Peyer's patch (tissue), 4 donors: ENCODE results near the gene CELSR1. TPM values are rescaled to one million over a fixed set of nuclear protein-coding genes. Genes with fewer than 3 reads are reported as not detected.

ENCODE experiments used
- DNase-seq, 3 donors: peaks; one replicate each; pipeline ENCODE4 v3.0.0-alpha.2; 2017 to 2019
- H3K27ac ChIP-seq, 4 donors: fragments of 200-600 bp; sonication (generic); one replicate each; pipeline ENCODE4 v1.5.1; 2016 to 2019
- H3K27me3 ChIP-seq, 2 donors: fragments of 200-600 bp; sonication (generic); one replicate each; pipeline ENCODE4 v1.5.1; 2019
- H3K36me3 ChIP-seq, 3 donors: fragments of 200-600 bp; sonication (generic); one replicate each; pipeline ENCODE4 v1.5.1; 2016 to 2019
- H3K4me1 ChIP-seq, 4 donors: fragments of 200-600 bp; sonication (generic); one replicate each; pipeline ENCODE4 v1.5.1; 2016 to 2019
- H3K4me3 ChIP-seq, 4 donors: fragments of 200-600 bp; sonication (generic); 1 replicate in 3 of 4; 2 replicates in 1 of 4; pipeline ENCODE4 v1.5.1; 2016 to 2019; ENCODE audit warnings: mild to moderate bottlenecking in 1 of 4
- H3K9me3 ChIP-seq, 4 donors: fragments of 200-600 bp; sonication (generic); one replicate each; pipeline ENCODE4 v1.5.1; 2016 to 2019; ENCODE audit warnings: mild to moderate bottlenecking in 1 of 4
- POLR2A ChIP-seq, 2 donors: fragments of 450-650 bp; IDR thresholded peaks; one replicate each; pipeline ENCODE4 v1.5.1; 2017; ENCODE audit warnings: antibody characterized with exemption in 2 of 2, mild to moderate bottlenecking in 2 of 2, moderate library complexity in 2 of 2
- total RNA-seq, 4 donors: library from RNA; depleted of rRNA; stranded (reverse); fragments of >200 nt; gene quantifications; one replicate each; pipeline ENCODE4 v1.1.0, GENCODE V29; 2016
- TF ChIP-seq, protein P1 (sequence below), 6 experiments: fragments of 450-650 bp in 4 of 6; fragments of 200-600 bp in 2 of 6; sonication (generic) in 1 of 6; IDR thresholded peaks; one replicate each; pipeline ENCODE4 v1.5.1; 2017 to 2019; ENCODE audit warnings: antibody characterized with exemption in 6 of 6, mild to moderate bottlenecking in 3 of 6, moderate library complexity in 1 of 6

The CELSR1 gene
- total RNA-seq, 4 donors from 2014 or later, result 1.1 to 22.3 (median 1.5) TPM

DNA sequence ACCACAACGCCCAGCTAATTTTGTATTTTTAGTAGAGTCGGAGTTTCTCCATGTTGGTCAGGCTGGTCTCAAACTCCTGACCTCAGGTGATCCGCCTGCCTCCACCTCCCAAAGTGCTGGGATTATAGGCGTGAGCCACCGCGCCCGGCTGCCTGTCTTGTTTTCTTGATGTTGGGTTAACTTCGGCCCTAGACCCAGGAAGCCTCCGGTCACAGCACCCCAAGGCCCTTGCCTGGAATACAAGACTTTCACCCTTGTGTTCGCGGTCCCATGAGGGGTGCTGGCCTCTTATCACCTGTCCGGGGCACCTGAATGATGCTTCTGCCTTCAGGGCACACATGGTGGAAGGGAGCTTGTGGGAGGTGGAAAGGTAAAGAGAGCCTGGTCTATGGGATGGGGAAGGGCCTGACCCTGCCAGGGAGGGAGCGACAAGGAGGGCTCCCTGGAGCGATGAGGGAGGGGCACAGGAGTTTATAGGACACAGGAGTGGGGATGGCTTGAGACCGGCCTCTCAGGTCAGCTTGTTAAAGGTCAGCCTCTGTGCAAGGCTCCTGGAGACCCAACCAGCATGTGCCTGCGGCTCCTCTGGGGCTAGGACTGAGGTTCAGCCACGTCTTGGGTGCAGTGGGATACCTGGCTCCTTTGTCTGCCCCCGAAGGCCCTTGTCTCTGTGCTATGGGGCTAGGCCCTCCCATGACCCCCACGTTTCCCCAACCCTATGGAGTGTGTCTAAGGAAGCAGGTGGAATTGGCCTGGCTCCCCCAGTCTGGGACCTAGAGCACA, 48.1 kb upstream of the CELSR1 start:
- Histone ChIP-seq H3K4me1 (peaks cover 18 to 74% (median 29%) of the 10 kb centered on the region in 4 donors), H3K27ac (peak overlapping the region in 2 of 4 donors; percentile 7 to 65)
- TF ChIP-seq, protein P1, sequence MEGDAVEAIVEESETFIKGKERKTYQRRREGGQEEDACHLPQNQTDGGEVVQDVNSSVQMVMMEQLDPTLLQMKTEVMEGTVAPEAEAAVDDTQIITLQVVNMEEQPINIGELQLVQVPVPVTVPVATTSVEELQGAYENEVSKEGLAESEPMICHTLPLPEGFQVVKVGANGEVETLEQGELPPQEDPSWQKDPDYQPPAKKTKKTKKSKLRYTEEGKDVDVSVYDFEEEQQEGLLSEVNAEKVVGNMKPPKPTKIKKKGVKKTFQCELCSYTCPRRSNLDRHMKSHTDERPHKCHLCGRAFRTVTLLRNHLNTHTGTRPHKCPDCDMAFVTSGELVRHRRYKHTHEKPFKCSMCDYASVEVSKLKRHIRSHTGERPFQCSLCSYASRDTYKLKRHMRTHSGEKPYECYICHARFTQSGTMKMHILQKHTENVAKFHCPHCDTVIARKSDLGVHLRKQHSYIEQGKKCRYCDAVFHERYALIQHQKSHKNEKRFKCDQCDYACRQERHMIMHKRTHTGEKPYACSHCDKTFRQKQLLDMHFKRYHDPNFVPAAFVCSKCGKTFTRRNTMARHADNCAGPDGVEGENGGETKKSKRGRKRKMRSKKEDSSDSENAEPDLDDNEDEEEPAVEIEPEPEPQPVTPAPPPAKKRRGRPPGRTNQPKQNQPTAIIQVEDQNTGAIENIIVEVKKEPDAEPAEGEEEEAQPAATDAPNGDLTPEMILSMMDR (IDR thresholded peaks at IDR 0.05), result no peak
- TF ChIP-seq POLR2A (IDR thresholded peaks at IDR 0.05), result no peak

DNA sequence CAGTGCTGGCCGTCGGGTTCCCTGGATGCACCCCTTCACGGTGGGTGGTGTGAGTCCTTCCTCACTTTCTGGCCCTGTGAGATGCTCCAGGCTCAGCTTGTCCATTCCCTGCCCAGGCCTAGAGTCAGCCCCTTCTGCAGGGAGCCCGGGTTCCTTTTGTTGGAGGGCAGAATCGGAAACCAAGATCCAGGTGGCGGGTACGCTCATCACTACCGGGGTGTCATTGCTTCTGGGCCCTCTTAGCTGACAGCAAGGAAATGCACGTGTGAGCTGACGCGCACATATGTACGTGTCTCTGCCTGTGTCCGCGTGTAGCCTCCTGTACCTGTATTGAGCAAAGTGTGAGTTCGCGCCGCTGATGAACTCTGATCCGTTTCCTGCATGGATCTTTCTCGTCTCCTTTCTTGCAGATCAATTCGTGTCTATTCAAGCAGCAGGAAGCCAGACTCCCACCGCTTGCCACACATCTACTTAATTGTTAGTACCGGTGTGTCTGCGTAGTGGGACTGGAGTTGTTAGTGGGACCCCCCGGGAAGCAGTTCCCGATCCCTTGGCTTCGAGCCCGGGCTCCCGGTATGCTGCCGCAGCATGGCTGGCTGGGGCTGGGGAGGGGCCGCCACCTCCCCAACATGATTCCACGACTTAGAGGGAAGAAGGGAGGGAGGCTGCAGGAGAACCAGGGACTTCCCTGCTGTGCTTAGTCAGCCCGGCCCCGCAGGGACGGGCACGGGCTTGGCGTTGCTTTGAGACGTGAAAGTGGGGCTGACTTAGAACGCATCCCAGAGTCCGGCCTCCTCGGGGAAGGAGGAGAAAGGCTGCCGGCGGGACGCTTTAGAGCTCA, 46.9 kb upstream of the CELSR1 start:
- Histone ChIP-seq H3K4me3 (no peak overlapping the region), H3K36me3 (no peaks in the 10 kb centered on the region), H3K9me3 (no peaks in the 10 kb centered on the region), H3K27me3 (no peaks in the 10 kb centered on the region), H3K4me1 (peaks cover 18 to 86% (median 34%) of the 10 kb centered on the region in 4 donors), H3K27ac (no peak overlapping the region)
- DNase-seq, result peak in 1 of 3 donors; percentile 42
- TF ChIP-seq, protein P1 (IDR thresholded peaks at IDR 0.05), result no peak
- no peak for TF ChIP-seq POLR2A (IDR thresholded peaks at IDR 0.05)

More for the DNA sequence above, 48.1 kb upstream of the CELSR1 start:
- Histone ChIP-seq H3K36me3 (no peaks in the 10 kb centered on the region), H3K4me3 (no peak overlapping the region), H3K27me3 (no peaks in the 10 kb centered on the region), H3K9me3 (no peaks in the 10 kb centered on the region)
- DNase-seq, result peak in 1 of 3 donors; percentile 45

DNA sequence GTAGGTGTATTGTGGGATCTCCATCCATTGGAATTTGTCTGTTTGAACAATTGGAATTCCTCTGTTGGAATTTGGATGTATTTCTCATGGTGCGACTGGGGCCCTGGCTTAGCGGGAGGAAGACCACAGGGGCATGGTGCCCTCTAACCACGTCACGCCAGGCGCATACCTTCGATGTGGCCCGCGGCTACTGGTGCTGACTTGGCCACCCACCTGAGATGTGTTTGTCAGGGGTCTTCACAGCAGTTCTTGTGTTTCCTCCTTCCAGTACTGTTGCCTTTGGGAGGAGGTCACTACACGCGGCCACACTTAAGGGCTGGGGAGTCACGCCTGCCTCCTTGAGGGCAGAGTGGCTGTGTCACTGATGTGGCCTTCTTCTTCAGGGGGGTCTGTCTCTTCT, 46.2 kb upstream of the CELSR1 start:
- Histone ChIP-seq H3K9me3 (no peaks in the 10 kb centered on the region), H3K36me3 (no peaks in the 10 kb centered on the region), H3K27me3 (no peaks in the 10 kb centered on the region), H3K4me1 (peaks cover 18 to 90% (median 39%) of the 10 kb centered on the region in 4 donors), H3K4me3 (no peak overlapping the region), H3K27ac (peak overlapping the region in 3 of 4 donors; percentile 51 to 92 (median 91))
- no peak for TF ChIP-seq POLR2A (IDR thresholded peaks at IDR 0.05)
- peak in 2 of 3 donors; percentile 31 to 42 for DNase-seq

DNA sequence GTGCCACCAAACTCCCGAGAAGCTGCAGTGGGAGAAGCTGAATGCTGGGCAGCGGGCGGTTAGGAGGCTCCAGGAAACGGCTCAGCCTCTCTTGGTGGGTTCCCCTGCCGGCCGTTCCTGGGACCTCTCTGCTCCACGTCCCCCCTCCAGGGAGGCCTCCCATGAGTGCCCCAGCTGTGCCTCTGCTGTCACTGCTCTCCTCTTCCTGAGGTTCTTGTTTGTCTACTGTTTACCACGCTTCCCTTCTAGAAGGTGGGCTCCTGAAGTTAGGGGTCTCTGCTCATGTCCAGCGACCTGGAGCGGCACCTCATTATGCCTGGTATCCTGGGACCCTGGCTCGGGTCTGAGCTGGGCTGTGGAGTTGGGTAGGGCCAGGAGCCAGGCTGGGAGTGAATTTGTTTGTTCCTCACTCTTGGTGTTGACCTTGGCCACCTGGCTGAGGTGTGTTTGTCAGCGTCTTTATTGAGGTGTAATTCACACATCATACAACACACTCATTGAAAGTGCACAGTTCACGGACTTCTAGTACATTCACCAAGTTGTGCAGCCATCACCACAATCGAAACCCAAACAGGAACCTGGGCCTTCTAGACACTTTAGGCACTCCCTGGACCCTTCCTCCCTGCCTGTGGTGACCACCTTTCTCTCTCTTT, 45.0 kb upstream of the CELSR1 start:
- Histone ChIP-seq H3K9me3 (no peaks in the 10 kb centered on the region), H3K27ac (peak overlapping the region in 3 of 4 donors; percentile 84 to 92 (median 91)), H3K36me3 (no peaks in the 10 kb centered on the region), H3K4me1 (peaks cover 16 to 87% (median 35%) of the 10 kb centered on the region in 4 donors), H3K4me3 (peak overlapping the region in 2 of 4 donors; percentile 10 to 92), H3K27me3 (no peaks in the 10 kb centered on the region)
- peak; percentile 48 to 74 for TF ChIP-seq POLR2A (IDR thresholded peaks at IDR 0.05)
- TF ChIP-seq, protein P1 (IDR thresholded peaks at IDR 0.05), result no peak
- peak in 2 of 3 donors; percentile 77 to 86 for DNase-seq

DNA sequence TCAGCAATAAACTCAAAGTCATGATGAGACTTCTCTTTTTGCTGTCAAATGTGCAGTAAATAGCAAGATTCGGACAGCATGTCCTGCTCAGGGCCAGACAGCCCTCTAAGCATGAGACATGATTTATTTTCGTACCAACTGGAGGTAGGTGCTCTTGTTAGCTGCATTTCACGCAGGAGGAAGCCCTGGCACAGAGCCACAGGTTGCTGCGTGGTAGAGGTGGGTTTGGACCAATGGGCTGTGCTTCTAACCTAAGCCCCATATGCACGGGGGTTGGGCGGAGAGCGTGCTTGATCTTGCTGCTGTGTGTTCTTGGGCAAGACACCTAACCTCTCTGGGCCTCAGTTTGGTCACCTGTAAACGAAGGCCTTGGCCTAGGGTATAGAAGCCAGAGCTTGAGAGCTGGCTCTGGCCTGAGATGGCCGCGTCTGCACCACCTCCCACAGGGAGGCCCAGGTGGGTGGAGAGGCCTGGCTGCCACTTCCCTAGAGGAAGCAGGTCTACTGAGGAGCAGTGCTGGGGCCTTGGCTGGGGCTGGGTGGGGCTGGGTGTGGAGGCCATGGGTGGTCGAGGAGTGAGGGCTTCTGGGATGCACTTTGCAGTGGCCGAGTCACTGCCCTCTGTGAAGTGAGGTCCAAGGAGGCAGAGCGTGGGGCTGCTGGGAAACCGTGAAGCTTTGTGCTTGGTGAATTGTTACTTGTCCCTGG, 44.3 kb upstream of the CELSR1 start:
- Histone ChIP-seq H3K27me3 (no peaks in the 10 kb centered on the region), H3K4me3 (peak overlapping the region in 2 of 4 donors; percentile 10 to 92), H3K4me1 (peaks cover 14 to 80% (median 35%) of the 10 kb centered on the region in 4 donors), H3K36me3 (no peaks in the 10 kb centered on the region), H3K27ac (peak overlapping the region in 3 of 4 donors; percentile 84 to 92 (median 91)), H3K9me3 (no peaks in the 10 kb centered on the region)
- no peak for TF ChIP-seq POLR2A (IDR thresholded peaks at IDR 0.05)
- DNase-seq, result peak in 2 of 3 donors; percentile 50 to 65
